ENCODE data around the gene RPRD2. TPM values are rescaled to one million over a fixed set of nuclear protein-coding genes. Genes with fewer than 3 reads are reported as not detected.
"Not testable (repeated sequence)": the region's sequence is repeated elsewhere in the genome, so short reads cannot be mapped to it uniquely, and the experiment has no call there.

Gene RPRD2
- total and polyA plus RNA-seq, 2 experiments from 2014 or later: 16.8 to 20.4 TPM

DNA sequence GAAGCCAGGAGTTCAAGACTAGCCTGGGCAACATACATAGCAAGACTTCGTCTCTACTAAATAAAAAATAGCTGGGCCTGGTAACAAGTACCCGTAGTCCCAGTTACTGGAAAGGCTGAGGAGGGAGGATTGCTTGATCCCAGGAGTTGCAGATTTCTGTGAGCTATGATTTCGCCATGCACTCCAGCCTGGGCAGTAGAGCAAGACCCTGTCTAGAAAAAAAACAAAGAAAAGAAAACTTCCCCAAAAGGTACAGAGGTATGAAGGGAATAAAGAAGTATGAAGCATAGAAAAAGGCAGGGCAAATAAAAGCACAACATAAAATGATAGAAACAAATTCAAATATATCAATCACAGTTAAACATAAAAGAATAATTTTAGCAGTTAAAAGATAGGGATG lies 28.7 kb downstream of the RPRD2 start (continued):
- TF ChIP-seq, protein P1, sequence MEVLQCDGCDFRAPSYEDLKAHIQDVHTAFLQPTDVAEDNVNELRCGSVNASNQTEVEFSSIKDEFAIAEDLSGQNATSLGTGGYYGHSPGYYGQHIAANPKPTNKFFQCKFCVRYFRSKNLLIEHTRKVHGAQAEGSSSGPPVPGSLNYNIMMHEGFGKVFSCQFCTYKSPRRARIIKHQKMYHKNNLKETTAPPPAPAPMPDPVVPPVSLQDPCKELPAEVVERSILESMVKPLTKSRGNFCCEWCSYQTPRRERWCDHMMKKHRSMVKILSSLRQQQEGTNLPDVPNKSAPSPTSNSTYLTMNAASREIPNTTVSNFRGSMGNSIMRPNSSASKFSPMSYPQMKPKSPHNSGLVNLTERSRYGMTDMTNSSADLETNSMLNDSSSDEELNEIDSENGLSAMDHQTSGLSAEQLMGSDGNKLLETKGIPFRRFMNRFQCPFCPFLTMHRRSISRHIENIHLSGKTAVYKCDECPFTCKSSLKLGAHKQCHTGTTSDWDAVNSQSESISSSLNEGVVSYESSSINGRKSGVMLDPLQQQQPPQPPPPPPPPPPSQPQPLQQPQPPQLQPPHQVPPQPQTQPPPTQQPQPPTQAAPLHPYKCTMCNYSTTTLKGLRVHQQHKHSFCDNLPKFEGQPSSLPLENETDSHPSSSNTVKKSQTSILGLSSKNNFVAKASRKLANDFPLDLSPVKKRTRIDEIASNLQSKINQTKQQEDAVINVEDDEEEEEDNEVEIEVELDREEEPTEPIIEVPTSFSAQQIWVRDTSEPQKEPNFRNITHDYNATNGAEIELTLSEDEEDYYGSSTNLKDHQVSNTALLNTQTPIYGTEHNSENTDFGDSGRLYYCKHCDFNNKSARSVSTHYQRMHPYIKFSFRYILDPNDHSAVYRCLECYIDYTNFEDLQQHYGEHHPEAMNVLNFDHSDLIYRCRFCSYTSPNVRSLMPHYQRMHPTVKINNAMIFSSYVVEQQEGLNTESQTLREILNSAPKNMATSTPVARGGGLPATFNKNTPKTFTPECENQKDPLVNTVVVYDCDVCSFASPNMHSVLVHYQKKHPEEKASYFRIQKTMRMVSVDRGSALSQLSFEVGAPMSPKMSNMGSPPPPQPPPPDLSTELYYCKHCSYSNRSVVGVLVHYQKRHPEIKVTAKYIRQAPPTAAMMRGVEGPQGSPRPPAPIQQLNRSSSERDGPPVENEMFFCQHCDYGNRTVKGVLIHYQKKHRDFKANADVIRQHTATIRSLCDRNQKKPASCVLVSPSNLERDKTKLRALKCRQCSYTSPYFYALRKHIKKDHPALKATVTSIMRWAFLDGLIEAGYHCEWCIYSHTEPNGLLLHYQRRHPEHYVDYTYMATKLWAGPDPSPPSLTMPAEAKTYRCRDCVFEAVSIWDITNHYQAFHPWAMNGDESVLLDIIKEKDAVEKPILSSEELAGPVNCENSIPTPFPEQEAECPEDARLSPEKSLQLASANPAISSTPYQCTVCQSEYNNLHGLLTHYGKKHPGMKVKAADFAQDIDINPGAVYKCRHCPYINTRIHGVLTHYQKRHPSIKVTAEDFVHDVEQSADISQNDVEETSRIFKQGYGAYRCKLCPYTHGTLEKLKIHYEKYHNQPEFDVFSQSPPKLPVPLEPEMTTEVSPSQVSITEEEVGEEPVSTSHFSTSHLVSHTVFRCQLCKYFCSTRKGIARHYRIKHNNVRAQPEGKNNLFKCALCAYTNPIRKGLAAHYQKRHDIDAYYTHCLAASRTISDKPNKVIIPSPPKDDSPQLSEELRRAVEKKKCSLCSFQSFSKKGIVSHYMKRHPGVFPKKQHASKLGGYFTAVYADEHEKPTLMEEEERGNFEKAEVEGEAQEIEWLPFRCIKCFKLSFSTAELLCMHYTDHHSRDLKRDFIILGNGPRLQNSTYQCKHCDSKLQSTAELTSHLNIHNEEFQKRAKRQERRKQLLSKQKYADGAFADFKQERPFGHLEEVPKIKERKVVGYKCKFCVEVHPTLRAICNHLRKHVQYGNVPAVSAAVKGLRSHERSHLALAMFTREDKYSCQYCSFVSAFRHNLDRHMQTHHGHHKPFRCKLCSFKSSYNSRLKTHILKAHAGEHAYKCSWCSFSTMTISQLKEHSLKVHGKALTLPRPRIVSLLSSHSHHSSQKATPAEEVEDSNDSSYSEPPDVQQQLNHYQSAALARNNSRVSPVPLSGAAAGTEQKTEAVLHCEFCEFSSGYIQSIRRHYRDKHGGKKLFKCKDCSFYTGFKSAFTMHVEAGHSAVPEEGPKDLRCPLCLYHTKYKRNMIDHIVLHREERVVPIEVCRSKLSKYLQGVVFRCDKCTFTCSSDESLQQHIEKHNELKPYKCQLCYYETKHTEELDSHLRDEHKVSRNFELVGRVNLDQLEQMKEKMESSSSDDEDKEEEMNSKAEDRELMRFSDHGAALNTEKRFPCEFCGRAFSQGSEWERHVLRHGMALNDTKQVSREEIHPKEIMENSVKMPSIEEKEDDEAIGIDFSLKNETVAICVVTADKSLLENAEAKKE (CRISPR knock-in tag; IDR thresholded peaks at IDR 0.05): no peak
- TF ChIP-seq JUNB (IDR thresholded peaks at IDR 0.05; ENCODE audit: unreplicated experiment): no peak
- no peak for TF ChIP-seq POLR2AphosphoS5 (IDR thresholded peaks at IDR 0.05; ENCODE audit: low read depth)
- no peak for TF ChIP-seq EZH2phosphoT487 (IDR thresholded peaks at IDR 0.05; ENCODE audit: unreplicated experiment)
- TF ChIP-seq, protein P2, sequence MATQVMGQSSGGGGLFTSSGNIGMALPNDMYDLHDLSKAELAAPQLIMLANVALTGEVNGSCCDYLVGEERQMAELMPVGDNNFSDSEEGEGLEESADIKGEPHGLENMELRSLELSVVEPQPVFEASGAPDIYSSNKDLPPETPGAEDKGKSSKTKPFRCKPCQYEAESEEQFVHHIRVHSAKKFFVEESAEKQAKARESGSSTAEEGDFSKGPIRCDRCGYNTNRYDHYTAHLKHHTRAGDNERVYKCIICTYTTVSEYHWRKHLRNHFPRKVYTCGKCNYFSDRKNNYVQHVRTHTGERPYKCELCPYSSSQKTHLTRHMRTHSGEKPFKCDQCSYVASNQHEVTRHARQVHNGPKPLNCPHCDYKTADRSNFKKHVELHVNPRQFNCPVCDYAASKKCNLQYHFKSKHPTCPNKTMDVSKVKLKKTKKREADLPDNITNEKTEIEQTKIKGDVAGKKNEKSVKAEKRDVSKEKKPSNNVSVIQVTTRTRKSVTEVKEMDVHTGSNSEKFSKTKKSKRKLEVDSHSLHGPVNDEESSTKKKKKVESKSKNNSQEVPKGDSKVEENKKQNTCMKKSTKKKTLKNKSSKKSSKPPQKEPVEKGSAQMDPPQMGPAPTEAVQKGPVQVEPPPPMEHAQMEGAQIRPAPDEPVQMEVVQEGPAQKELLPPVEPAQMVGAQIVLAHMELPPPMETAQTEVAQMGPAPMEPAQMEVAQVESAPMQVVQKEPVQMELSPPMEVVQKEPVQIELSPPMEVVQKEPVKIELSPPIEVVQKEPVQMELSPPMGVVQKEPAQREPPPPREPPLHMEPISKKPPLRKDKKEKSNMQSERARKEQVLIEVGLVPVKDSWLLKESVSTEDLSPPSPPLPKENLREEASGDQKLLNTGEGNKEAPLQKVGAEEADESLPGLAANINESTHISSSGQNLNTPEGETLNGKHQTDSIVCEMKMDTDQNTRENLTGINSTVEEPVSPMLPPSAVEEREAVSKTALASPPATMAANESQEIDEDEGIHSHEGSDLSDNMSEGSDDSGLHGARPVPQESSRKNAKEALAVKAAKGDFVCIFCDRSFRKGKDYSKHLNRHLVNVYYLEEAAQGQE (IDR thresholded peaks at IDR 0.05; ENCODE audit: unreplicated experiment): no peak

DNA sequence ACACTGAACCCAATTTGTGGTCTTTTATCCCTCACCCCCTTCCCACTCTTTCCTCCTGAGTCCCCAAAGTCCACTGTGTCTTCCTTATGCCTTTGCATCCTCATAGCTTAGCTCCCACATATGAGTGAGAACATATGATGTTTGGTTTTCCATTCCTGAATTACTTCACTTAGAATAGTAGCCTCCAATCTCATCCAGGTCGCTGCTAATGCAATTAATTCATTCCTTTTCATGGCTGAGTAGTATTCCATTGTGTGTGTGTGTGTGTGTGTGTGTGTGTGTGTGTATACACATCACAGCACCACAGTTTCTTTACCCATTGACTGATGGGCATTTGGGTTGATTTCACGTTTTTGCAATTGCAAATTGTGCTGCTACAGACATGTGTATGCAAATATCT lies 31.2 kb downstream of the RPRD2 start:
- peaks cover 98% of the 10 kb centered on the region for H3K79me2 ChIP-seq (replicated peaks; ENCODE audit: insufficient read depth)
- DNase-seq (ENCODE audit: low spot score); H3K27ac ChIP-seq (ENCODE audit: low read depth); H3K4me3 ChIP-seq; H3K4me1 ChIP-seq (ENCODE audit: insufficient read depth); H3K27me3 ChIP-seq (ENCODE audit: insufficient read depth); H3K4me1 Mint-ChIP-seq; H3F3A ChIP-seq (replicated peaks; ENCODE audit: low read depth); ATAC-seq; H2AFZ ChIP-seq; H3K9me2 ChIP-seq (ENCODE audit: insufficient read depth); H3K27me3 Mint-ChIP-seq (ENCODE audit: insufficient read depth, low read depth, poor library complexity); H3K4me2 ChIP-seq; H3K36me3 ChIP-seq (ENCODE audit: insufficient read depth); H3K4me3 Mint-ChIP-seq; H3K27ac Mint-ChIP-seq: not testable (repeated sequence)
- peaks cover 15% of the 10 kb centered on the region; the same call in 2 of the 3 replicates for H3K9me3 Mint-ChIP-seq
- H4K20me1 ChIP-seq (replicated peaks; ENCODE audit: insufficient read depth): peaks cover 20% of the 10 kb centered on the region
- H3K36me3 Mint-ChIP-seq (ENCODE audit: low read depth): peaks cover 33% of the 10 kb centered on the region
